CD4-positive, alpha-beta T cell treated with Interferon alpha-2 for 1 hour (primary cell): ENCODE data around the gene SMYD5.

Experiments used
- DNase-seq, 2 donors: peaks; one replicate each; pipeline ENCODE4 v3.0.0-alpha.2; 2020 to 2022

SMYD5 gene

DNA sequence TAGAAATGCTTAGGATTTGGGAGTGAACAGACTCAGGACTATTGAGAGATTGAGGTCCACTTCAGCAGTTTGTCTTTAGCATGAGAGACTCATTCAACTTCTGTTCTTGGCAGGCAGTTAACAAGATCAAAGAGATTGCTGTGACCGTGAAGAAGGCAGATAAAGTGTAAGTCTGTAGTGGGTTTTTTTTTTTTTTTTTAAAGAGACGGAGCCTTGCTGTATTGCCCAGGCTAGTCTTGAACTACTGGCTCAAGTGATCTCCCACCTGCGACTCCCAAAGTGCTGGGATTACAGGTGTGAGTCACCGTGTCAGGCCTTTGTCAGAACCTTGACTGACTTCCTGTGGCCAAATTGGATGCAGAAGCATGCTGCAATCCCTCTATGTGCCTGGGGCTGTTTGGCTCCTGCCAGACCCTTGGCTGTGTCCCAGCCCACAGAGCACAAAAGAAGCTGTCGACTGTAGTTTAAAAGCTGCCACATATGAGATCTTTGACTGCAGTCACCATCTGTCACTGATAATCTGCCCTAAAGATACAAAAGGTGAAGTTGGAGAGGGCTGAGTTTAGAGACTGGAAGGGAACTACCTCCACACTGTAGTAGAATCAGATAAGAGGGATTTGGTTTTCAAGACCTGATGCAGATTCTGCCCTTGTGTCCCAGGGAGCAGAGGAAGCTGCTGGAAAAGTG lies 30.0 kb downstream of the SMYD5 start:
- no peak for DNase-seq

DNA sequence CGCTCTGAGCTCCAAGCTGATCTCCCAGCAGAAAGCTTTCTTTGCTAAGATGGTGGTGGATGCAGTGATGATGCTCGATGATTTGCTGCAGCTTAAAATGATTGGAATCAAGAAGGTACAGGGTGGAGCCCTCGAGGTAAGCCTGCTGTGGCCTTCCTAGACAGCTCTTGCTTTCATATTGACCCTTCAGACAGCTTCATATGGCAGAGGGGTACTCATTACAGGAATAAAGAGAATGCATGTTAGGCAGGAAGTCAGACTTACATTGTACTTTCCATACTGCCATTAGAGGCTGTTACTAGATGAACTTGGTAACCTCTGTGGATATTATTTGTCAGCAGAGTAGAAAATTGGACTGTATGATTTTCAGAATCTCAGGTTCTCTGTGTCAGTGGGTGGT lies 30.5 kb downstream of the SMYD5 start:
- no peak for DNase-seq

DNA sequence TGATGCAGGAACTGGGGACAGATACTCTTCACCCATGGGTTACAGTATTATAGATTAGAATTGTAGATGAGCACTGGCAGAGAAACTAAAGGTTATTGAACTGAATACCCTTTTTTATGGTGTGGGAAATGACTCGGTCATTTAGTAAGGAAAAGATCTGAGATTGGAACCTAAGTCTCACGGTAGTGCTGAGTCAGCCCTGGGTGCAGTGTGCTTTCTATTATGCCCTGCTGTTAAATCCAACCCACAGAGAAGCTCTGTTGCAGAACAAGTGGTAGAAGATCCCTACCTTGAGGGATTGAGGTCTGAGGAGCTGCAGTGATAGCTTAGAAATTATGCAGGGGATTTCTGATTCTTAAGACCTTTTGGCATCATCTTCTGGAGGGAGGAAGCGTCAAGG lies 32.8 kb downstream of the SMYD5 start:
- DNase-seq, result no peak

DNA sequence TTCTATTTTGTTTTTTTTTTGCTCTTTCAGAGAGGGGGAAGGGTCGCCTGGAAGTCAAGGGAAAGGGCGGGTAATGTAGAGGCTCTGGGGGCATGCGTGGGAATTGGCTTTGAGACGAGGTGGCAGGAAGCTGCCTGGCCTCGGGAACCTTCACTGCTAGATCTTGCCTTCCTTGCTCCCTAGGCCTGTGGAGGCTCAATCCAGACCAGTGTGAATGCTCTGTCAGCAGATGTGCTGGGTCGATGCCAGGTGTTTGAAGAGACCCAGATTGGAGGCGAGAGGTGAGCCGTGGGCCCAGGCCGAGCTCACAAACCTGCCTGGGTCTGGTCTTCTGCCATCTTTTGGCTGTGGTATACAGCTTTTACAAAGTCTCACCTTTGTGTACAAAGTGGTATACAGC lies 35.6 kb downstream of the SMYD5 start:
- no peak for DNase-seq

DNA sequence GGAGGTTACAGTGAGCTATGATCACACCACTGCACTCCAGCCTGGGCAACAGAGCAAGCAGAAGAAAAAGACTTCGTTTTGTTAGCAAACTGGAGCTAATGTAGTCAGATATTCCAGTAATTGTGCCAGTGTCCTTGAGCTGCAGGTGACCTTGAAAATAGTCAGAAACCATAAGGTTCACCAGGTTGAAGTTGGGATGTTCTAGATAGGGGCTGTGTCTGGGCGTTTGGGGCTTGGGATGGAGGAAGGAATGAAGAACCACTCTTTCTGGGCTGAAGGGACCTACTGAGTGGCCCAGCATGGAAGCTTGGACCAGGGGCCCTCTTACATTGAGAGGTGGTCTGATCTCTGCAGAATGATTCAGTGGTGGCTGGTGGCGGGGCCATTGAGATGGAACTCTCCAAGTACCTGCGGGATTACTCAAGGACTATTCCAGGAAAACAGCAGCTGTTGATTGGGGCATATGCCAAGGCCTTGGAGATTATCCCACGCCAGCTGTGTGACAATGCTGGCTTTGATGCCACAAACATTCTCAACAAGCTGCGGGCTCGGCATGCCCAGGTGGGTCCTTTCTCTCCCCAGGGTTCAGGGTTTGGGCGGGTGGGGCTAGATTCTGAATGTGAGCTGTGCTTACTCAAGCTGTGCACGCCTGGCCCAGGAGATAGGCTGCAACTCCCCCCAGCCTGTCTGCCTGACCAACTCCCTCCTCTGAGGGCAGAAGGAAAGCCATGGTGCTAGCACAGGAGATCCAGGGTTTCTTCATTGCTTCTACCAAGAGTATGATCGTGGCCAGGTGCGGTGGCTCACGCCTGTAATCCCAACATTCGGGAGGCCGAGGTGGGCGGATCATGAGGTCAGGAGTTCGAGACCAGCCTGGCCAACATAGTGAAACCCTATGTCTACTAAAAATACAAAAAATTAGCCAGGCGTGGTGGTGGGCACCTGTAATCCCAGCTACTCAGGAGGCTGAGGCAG lies 37.1 kb downstream of the SMYD5 start:
- DNase-seq, result no peak

DNA sequence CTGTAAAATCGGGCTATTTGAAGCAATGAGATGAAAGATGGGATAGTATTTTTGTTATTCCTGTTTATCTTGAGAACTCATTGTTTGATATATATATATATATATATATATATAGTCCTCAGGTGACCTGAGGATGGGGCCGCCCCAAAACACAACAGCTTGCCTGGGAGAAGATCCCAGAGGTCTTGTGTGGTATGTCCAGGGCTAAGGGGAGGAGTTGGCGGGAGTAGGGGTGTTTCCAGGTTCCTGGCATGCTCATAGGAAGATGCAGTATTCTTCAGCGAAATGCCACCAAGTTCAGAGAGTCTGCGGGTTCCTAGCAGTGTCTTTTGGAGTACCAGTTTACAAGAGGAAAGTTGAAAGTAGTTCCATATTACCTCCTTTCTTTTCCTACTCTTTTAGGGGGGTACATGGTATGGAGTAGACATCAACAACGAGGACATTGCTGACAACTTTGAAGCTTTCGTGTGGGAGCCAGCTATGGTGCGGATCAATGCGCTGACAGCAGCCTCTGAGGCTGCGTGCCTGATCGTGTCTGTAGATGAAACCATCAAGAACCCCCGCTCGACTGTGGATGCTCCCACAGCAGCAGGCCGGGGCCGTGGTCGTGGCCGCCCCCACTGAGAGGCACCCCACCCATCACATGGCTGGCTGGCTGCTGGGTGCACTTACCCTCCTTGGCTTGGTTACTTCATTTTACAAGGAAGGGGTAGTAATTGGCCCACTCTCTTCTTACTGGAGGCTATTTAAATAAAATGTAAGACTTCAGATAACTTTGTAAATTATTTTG lies 38.4 kb downstream of the SMYD5 start:
- no peak for DNase-seq

DNA sequence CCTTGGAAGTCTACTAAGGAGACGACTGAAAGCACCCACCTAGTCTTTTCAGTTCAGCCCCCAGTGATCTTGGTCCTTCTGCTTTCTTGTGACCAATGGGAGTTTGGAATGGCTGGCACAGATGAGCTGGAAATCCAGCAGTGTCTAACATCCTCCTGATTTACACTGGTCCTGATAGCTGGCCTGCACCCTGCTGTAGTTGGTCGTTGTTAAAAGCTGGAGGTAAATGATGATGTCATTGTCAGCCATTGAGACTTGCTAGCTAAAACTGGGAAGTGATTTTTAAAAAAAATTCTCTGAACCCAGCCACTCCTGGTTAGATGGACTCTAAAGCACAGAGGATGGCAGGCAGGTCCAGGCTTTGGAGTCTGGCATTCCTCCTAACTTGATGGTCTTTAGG lies 39.4 kb downstream of the SMYD5 start:
- no peak for DNase-seq

DNA sequence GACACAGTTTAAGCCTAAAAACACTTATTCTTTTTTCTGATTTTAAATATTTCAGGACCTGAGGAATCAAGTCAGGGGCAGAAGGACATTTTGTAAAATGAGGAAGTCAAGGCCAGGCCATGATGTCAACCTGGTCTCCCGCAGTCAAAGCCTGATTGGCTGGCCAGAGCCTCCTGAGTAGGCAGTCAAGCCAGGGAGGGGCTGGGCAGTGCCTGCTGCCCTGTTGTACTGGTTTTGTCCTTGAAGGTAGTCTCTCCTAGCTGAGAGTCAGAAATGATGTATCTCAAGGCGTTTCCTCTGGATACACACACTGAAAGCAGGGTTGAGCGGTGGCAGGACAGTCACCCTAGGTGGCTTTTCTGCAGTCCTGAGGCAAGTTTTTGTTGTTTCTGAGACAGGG lies 39.9 kb downstream of the SMYD5 start:
- DNase-seq, result peak in 1 of 2 donors; percentile 21

DNA sequence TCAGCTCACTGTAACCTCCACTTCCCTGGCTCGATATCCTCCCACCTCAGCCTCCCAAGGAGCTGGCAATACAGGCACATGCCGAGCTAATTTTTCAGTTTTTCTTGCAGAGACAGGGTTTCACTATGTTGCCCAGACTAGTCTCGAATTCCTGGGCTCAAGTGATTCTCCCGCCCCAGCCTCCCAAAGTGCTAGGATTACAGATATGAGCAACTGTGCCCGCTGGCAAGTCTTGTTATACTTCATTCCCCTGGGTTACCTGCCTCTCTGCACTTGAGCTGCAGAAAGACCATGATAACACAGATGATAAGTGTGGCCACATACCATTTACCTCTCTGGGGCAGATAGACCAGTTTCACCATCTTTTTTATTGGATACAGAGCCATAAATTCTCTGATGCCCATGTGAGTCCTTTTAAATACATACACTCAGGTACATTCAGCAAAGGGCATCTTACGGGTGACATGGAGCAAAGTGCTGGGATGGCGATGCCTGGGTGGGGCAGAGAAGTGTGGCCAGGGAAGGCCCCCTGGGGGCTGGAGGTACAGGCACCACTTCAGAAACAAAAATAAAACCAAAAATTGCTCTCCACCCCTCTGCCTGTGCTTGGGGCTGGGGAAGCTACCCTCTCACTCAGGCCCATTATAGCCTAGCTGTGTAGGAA lies 40.4 kb downstream of the SMYD5 start:
- no peak for DNase-seq

DNA sequence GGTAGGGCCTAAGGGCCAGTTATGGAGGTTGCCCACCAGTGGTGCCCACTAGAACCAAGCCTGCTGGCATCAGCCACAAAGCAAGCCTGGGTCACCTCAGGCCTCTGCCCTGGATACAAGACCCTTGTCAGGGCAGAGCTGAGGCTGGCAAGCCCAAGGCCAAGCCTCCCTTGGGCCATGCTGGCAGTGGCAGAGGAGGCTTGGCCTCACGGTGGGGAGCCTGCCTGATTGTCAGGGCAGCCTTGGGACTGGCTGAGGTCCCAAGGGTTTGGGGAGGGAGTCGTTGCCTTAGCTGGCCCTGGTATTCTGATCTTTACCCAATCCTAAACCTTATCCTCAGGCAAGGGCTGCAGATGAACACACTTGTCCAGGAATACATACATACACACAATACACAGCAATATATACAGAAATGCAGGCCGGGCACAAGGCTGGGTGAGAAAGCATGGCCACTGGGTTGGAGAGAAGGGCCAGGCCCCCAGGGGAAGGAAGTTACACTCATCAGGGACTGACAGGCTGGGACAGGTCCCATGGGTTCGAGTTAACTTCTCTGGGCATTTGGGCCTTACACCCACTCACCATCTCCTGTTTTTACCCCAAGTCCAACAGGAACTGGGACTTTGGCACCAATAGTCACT lies 41.1 kb downstream of the SMYD5 start:
- DNase-seq, result no peak

DNA sequence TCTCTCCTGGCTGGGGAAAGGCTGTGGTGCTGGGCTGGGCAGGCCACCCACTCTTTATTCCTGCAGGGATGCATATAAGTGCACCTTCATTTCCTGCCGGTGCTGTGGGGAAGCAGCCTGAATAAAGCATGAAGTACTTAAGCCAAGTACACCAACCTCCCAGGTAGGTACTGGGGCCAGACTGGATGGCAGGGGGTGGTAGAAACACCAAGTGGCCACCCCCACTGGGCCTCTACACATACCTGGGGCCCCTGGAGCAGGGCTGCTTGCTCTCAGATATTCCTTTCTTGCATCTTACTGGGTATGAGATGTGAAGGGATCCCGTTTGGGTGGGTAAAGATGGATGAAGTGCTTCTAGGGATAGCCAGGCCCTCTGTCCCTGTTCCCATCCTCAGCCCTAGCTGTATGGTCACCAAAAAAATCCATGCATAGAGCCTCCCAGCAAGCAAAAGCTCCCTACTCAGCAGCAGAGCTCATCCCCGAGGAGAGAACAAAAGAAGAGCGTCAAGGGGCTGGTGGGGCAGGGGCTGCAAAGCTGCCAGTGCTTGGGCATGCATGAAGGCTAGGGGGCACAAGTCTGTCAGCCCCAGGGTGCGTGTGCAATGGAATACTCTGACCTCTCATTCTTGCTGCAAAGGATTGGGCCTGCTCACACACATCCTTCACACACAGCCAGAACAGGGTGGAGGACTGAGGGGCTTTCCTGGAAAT lies 42.0 kb downstream of the SMYD5 start:
- no peak for DNase-seq

DNA sequence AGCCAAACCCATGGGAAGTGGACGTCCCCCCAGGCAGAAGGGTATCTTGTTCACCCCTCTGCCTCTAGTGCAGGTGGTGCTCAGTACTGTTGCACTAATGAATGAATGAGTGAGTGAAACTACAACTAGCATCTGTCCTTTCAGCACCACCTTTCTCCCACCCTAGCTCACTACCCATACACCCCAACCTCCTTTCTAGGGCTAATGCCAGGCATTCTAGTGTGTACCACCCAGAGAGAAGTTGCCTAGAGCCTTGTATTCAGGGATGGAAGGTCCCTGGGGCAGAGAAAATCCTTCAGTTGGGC lies 42.5 kb downstream of the SMYD5 start:
- no peak for DNase-seq

DNA sequence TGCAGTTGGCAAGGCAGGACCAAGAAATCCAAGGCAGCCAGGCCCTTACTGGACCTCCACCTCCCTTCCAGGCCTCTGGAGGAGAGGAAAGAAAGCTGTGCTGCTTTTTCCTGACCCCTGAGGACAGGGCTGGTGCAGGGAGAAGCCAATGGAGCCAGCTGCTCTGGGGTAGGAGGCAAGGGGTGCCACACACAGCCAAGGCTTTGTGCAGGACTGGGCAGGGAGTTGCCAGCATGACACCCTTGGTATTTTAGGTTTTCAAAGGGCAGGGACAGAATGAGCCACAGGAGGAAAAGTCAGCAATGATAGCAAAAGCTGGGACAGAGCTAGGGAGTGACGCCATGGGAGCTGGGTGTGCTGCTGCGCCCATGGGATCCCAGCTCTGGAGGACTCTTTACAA lies 43.0 kb downstream of the SMYD5 start:
- no peak for DNase-seq

DNA sequence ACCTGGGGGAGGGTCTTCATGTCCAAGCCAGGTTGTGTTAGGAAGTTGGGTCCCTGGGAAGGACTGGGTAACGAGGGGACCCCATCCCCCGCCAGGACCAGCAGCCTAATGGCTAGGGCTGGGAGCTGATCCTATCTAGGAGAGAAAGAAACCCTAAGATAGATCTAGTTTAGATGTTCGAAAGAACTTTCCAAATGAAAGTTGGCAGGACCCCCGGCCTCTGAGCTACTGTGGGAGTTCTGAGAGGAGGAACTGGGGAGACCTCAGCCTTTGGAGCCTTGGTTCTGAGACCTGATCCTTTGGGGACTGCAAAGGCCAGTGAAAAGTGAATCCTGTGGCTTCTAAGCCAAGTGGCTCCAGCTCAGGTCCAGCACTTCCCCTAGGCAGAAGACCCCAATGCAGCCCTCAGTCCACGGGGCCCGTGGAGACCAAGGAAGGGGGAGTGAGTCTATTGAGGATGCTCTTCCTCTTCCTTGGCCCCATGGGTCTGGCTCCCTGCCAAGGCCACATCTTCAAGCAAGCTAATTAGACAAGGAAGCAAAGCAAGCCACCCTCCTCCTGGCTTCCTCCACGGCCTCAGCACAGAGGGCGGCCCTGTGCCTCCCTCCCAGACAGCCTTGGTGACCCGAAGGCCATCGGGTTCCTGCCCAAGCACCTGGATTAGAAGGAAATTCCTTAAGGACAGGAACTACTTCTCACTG lies 43.5 kb downstream of the SMYD5 start:
- DNase-seq, result peak in 1 of 2 donors; percentile 16

DNA sequence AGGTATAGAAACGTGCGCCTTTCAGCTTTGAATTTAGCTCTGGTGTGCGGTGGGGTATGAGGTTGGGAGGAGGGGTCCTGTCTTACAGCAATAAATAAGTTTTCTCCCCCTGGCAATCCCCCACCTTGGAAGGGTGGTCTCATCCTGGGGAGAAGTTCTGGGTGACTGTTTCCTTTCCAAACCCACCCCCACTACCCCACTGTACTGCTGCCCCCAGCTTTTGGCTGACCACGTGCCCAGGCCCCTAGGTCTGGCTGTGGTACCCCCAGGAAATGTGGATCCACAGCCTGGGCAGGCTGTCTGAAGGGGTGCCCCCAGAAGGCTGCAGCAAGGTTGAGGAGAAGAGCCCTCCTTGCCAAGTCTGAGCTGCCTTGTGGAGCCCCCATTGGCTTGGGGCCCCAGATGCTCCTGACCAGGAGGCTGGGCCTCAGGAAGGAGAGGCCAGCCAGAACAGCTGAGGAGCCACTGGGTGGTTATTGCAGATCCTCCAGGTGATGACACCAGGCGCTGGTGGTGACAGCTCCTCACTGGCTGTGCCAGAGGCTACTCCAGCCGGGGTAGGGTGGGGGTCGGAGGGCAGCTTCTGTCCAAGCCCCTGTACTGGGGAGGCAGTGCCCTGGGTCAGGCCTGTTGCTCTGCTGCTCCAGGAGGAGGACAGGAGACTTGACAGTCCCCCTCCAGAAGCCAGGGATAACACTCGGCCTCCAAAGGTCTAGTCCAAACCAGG lies 44.3 kb downstream of the SMYD5 start:
- DNase-seq, result no peak

DNA sequence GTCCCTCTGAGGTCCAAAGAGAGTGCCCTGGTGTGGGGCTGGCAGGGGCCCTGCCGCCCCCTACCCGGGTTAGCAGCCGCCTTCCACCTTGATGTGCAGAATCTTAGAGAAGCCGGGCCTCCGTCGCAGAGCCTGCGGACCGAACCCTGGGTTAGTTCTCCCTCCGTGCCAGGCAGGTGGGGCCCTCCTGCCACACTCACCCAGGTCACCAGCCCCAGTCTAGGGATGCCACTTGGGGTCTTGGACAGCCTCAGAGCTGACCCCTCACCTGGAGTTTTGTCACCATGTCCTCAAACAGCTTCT lies 44.8 kb downstream of the SMYD5 start:
- DNase-seq, result no peak

DNA sequence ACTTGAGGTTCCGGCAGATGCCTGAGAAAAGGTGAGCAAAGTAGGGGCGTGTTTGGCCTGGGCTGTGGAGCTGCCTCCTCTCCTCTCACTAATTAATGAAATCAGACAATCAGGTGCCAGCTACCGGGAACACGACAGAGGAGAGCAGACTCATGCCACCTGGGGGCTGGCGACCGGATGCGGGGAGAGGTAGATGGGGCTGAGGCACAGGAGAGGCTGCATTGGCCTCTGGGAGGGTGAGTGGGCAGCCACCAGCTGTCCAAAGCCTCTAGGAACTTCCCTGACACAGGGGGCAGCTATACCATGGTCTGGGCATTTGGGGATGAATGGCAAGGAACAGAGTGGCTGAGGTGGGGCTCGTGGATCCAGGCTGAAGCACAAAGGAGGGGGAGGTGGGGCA lies 45.2 kb downstream of the SMYD5 start:
- DNase-seq, result no peak

DNA sequence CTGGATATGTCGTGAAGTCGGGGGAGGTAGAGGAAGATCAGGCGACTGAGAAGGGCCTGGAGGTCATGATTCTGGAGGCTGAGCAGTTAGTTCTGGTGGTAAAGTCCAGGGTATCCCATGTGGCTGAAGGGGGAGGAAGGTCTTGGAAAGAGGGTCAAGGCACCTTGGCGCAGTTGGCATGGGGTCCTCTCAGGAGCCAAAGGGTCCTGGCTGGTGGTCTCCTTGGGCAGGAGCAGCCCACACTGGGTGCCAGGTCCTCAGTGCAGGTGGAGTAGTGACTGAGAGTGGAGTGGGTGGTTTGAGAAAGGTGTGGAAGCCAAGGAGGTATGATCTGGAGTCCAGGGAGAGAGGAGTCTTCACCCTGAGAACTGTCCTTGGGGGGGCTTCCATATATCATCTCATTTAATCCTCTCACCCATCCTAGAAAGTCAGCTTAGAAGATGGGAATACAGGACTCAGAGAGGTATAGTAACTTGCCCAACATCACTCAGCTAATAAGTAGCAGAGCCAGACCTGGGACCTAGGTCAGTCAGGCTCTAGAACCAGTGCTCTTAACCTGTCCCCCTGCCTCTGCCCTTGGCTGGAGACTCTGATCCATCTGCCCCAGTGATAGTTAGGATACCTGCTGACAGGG lies 45.8 kb downstream of the SMYD5 start:
- DNase-seq, result no peak

DNA sequence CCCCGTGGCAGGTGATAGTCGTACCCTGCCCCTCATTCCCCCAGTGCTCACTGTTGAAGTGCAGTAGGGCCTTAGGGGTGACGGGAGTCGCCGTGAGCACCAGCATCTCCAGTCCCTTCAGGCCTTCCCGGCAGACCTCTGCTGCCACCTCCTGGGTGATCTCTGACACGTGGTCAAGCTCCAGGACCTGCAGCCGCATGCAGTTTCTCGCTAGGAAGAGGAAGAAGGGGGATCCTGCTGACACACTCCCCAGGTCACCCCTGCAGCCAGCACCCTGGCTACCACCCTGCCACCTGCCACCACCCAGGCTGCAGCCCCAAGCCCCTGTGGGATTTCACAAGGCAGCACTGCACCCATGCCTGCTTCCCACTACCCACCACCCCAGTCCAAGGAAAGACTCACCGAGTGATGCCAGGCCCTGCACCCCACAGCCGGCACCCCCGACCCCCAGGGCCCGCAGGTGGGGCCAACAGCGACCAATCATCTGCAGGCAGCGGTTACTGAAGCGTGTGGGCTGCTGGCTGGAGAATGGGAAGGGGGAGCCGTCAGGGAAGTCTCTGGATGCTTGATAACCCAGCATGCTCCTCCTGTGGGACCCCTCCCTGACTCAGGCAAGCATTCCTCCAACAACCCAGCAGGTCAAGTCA lies 46.4 kb downstream of the SMYD5 start:
- DNase-seq, result peak in 1 of 2 donors; percentile 15
